Keratinocyte (primary cell): ENCODE data around the gene UFM1. TPM values are rescaled to one million over a fixed set of nuclear protein-coding genes. Genes with fewer than 3 reads are reported as not detected.

Source experiments
- DNase-seq: peaks from one replicate; pipeline ENCODE4 v3.0.0-alpha.2; 2011; ENCODE audit warnings: low read depth, missing footprints, low spot score
- FAIRE-seq: peaks from 2 replicates; lab custom pipeline; 2011; peaks lifted over from hg19 to GRCh38; lab: Jason Lieb, UNC
- H2AFZ ChIP-seq: 2 replicates; pipeline ENCODE4 v1.6.0; 2012; ENCODE audit warnings: low read length, control low read depth, inconsistent platforms; ENCODE audit not compliant: control insufficient read depth
- H3K27ac ChIP-seq: 2 replicates; pipeline ENCODE4 v1.5.1; 2011; ENCODE audit warnings: low read length; ENCODE audit not compliant: control insufficient read depth, insufficient read depth
- H3K27me3 ChIP-seq: 3 replicates; pipeline ENCODE4 v1.6.0; 2011; ENCODE audit warnings: low read length; ENCODE audit not compliant: control insufficient read depth, insufficient read depth; ENCODE audit errors: extremely low read depth
- H3K36me3 ChIP-seq, 2 experiments: 2 replicates in 1 of 2; 3 replicates in 1 of 2; pipeline ENCODE4 v1.5.1; 2011; ENCODE audit warnings: low read length in 2 of 2, mild to moderate bottlenecking in 1 of 2; ENCODE audit not compliant: control insufficient read depth in 2 of 2, insufficient read depth in 2 of 2; ENCODE audit errors: extremely low read depth in 1 of 2
- H3K4me1 ChIP-seq: 3 replicates; pipeline ENCODE4 v1.5.1; 2011; ENCODE audit warnings: low read length; ENCODE audit not compliant: control insufficient read depth, insufficient read depth; ENCODE audit errors: extremely low read depth
- H3K4me2 ChIP-seq: 3 replicates; pipeline ENCODE4 v1.6.0; 2011; ENCODE audit warnings: low read depth, low read length; ENCODE audit not compliant: control insufficient read depth, insufficient read depth; ENCODE audit errors: extremely low read depth
- H3K4me3 ChIP-seq, 3 experiments: fragments of 200-600 bp in 1 of 3; sonication (generic) in 1 of 3; 2 replicates in 2 of 3; 3 replicates in 1 of 3; pipeline ENCODE4 v1.5.1; 2011 to 2016; ENCODE audit warnings: low read length in 3 of 3, mild to moderate bottlenecking in 3 of 3, control low read depth in 2 of 3, inconsistent platforms in 1 of 3, low read depth in 1 of 3, mixed read lengths in 1 of 3, mixed run types in 1 of 3, moderate library complexity in 1 of 3; ENCODE audit not compliant: control insufficient read depth in 2 of 3, insufficient read depth in 2 of 3; ENCODE audit errors: extremely low read depth in 1 of 3
- H3K79me2 ChIP-seq: 2 replicates; pipeline ENCODE4 v1.6.0; 2012; ENCODE audit warnings: low read length; ENCODE audit not compliant: control insufficient read depth, insufficient read depth
- H3K9ac ChIP-seq: 3 replicates; pipeline ENCODE4 v1.6.0; 2011; ENCODE audit warnings: low read length; ENCODE audit not compliant: control insufficient read depth, insufficient read depth; ENCODE audit errors: extremely low read depth
- H3K9me1 ChIP-seq: 3 replicates; pipeline ENCODE4 v1.6.0; 2011; ENCODE audit warnings: low read length; ENCODE audit not compliant: control insufficient read depth, insufficient read depth; ENCODE audit errors: extremely low read depth
- H3K9me3 ChIP-seq: 2 replicates; pipeline ENCODE4 v1.5.1; 2012; ENCODE audit warnings: low read depth, low read length; ENCODE audit not compliant: control insufficient read depth
- H4K20me1 ChIP-seq: 3 replicates; pipeline ENCODE4 v1.6.0; 2011; ENCODE audit warnings: low read length; ENCODE audit not compliant: control insufficient read depth, insufficient read depth; ENCODE audit errors: extremely low read depth
- EZH2 ChIP-seq: IDR thresholded peaks from one replicate; pipeline ENCODE4 v1.6.1; 2012; ENCODE audit warnings: inconsistent platforms, mild to moderate bottlenecking, low read length, moderate library complexity
- dilution Hi-C: fragments of 300-500 bp; cut with MboI; formaldehyde crosslinking; loops from one replicate; pipeline ENCODE4 v1.7.0; 2020; ENCODE audit warnings: low sequenced_read_pairs; ENCODE audit not compliant: extremely low pct_ligation_motif_present
- polyA minus RNA-seq, 3 experiments: library from RNA; depleted of rRNA, polyadenylated mRNA; stranded (reverse); fragments of >200 nt; gene quantifications; 1 replicate in 1 of 3; 2 replicates in 1 of 3; 3 replicates in 1 of 3; pipeline ENCODE4 v1.2.3, GENCODE V29; 2011
- polyA plus RNA-seq, 5 experiments: library from polyadenylated mRNA; depleted of rRNA in 3 of 5; stranded (reverse) in 3 of 5; stranded (forward) in 1 of 5; unstranded in 1 of 5; fragments of >200 nt; gene quantifications; 1 replicate in 1 of 5; 2 replicates in 3 of 5; 3 replicates in 1 of 5; pipeline versions ENCODE4 v1.2.1 to v1.2.3, GENCODE V29; 2011 to 2012; ENCODE audit warnings: missing spikeins in 2 of 5, low read depth in 1 of 5, low replicate concordance in 1 of 5
- TF ChIP-seq, protein P1 (sequence below), 3 experiments: IDR thresholded peaks in 1 of 3; conservative IDR thresholded peaks in 1 of 3; optimal IDR thresholded peaks in 1 of 3; 2 replicates in 2 of 3; 3 replicates in 1 of 3; pipeline versions ENCODE3 to v1.5.1; 2011; ENCODE audit warnings: low read length in 3 of 3, mild to moderate bottlenecking in 3 of 3, moderate library complexity in 2 of 3, control low read depth in 1 of 3, inconsistent platforms in 1 of 3; ENCODE audit not compliant: insufficient read depth in 2 of 3; ENCODE audit errors: extremely low read depth in 1 of 3

The UFM1 gene
- 46.0 to 67.1 TPM (median 52.4 TPM) in 3 replicates for polyA plus RNA-seq
- polyA plus RNA-seq (2011; ENCODE audit: low read depth): 64.3 TPM
- 35.7 and 73.4 TPM in 2 replicates for polyA plus RNA-seq (2011; cell fraction: cytosol; rRNA removed)
- 33.2 and 50.0 TPM in 2 replicates for polyA plus RNA-seq (2011; cell fraction: nucleus; rRNA removed)
- 40.6 and 47.7 TPM in 2 replicates for polyA plus RNA-seq (2012; ENCODE audit: low replicate concordance)
- polyA minus RNA-seq: 5.0 to 35.0 TPM (median 26.2 TPM) in 3 replicates
- 31.1 TPM for polyA minus RNA-seq (2011; cell fraction: cytosol; rRNA and poly(A)+ RNA removed)
- 22.2 and 30.3 TPM in 2 replicates for polyA minus RNA-seq (2011; cell fraction: nucleus; rRNA and poly(A)+ RNA removed)

DNA sequence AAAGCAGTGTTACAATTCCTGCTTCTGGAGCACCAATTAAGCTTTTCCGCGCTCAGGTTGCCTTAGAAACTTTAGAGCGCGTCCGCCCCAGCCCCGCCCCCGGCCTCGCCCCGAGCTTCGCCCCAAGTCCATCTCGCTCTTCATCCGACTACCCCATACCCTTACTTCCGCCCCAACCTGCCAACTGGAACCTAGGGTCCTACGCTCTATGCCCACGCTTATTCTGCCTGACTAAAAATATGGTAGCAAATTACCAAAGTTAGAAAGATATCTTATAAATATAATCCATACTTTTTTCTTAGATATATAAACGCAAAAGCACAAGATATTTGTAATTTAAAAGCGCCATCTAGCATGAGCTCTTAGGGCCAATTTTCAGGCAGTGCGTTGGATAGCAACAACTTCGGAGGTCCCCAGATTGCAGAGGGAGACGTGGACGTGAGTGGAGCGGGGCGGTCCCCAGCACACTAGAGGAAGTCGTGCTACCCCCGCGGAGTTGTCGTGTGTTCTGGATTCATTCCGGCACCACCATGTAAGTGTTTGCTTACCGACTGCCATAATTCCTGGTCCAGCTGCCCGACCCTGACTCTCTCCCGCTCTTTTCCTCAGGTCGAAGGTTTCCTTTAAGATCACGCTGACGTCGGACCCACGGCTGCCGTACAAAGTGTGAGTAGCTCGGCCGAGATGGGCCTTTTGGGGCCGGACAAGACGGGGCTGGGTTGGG, at the start of gene UFM1:
Gene UFM1, plus strand, starts transcription at position 462 of the 724 bp plus-strand sequence. Its CDS starts 69 bp downstream, at position 531.
- Histone ChIP-seq H3K27me3 (no peaks in the 10 kb centered on the region), H3K4me3 (peak within 1 kb of the TSS; percentile 87 to 93 (median 90)), H3K9me3 (no peaks in the 10 kb centered on the region), H3K79me2 (peaks cover 30% of the 10 kb centered on the region), H3K9ac (peak within 1 kb of the TSS; percentile 87), H3K4me2 (peak within 1 kb of the TSS; percentile 85), H3K27ac (peak within 1 kb of the TSS; percentile 97), H4K20me1 (no peaks in the 10 kb centered on the region), H3K4me1 (peaks cover 27% of the 10 kb centered on the region), H2AFZ (peak within 1 kb of the TSS; percentile 94), H3K36me3 (peaks cover 0 to 3% of the 10 kb centered on the region in 2 experiments), H3K9me1 (no peaks in the 10 kb centered on the region)
- FAIRE-seq (peak; percentile 77), DNase-seq (peak; percentile 69)
- no peak for TF ChIP-seq EZH2
- TF ChIP-seq, protein P1, sequence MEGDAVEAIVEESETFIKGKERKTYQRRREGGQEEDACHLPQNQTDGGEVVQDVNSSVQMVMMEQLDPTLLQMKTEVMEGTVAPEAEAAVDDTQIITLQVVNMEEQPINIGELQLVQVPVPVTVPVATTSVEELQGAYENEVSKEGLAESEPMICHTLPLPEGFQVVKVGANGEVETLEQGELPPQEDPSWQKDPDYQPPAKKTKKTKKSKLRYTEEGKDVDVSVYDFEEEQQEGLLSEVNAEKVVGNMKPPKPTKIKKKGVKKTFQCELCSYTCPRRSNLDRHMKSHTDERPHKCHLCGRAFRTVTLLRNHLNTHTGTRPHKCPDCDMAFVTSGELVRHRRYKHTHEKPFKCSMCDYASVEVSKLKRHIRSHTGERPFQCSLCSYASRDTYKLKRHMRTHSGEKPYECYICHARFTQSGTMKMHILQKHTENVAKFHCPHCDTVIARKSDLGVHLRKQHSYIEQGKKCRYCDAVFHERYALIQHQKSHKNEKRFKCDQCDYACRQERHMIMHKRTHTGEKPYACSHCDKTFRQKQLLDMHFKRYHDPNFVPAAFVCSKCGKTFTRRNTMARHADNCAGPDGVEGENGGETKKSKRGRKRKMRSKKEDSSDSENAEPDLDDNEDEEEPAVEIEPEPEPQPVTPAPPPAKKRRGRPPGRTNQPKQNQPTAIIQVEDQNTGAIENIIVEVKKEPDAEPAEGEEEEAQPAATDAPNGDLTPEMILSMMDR (optimal IDR thresholded peaks at IDR 0.05 in 1 of 3, IDR thresholded peaks at IDR 0.05 in 1 of 3, conservative IDR thresholded peaks at IDR 0.05 in 1 of 3; ENCODE audit: extremely low read depth in 1 of 3, insufficient read depth in 2 of 3, low read length in 3 of 3): no peak
- dilution Hi-C loops: no loop called here

DNA sequence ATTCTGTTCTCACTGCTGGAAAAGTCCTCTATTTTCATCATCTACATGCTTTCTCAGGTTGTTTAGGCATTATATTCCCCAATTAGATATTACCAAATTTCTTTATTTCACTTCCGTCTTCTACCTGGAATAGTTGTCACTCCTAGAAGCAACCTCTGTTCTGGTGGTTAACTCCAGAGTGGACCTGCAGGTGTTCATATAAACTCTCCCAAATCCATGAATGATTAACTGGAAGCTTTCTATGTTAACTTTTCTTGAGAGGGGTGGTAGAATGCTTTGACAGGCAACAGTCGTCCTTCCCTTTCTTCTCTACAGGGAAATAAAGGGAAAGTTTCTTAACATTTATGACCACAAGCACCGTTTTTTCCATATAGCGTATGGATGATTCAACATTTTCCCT, 48.4 kb upstream of the UFM1 start:
- dilution Hi-C loops: no loop called here
- Histone ChIP-seq H3K36me3 (no peaks in the 10 kb centered on the region), H3K79me2 (no peaks in the 10 kb centered on the region), H3K27ac (no peak overlapping the region), H3K4me3 (no peak overlapping the region), H3K9me1 (no peaks in the 10 kb centered on the region), H3K27me3 (no peaks in the 10 kb centered on the region), H3K9me3 (no peaks in the 10 kb centered on the region), H4K20me1 (no peaks in the 10 kb centered on the region), H3K4me2 (no peak overlapping the region), H3K9ac (no peak overlapping the region), H3K4me1 (no peaks in the 10 kb centered on the region), H2AFZ (no peak overlapping the region)
- DNase-seq (no peak), FAIRE-seq (no peak)
- TF ChIP-seq EZH2: no peak
- TF ChIP-seq, protein P1 (optimal IDR thresholded peaks at IDR 0.05 in 1 of 3, IDR thresholded peaks at IDR 0.05 in 1 of 3, conservative IDR thresholded peaks at IDR 0.05 in 1 of 3; ENCODE audit: extremely low read depth in 1 of 3, insufficient read depth in 2 of 3, low read length in 3 of 3): no peak
